Stimulated activated CD8-positive, alpha-beta memory T cell treated with anti-CD3 and anti-CD28 coated beads, Interleukin-4, amount 100 ng/mL, for 48 hours (primary cell): Measurements from ENCODE around the gene SMYD4.

Experiments used
- DNase-seq: peaks from one replicate; pipeline ENCODE4 v3.0.0-alpha.2; 2020

Gene SMYD4

GRCh38 chr17:1729966-1730325, 99.8 kb downstream of the SMYD4 start:
- no peak for DNase-seq
